Endothelial cell of umbilical vein (primary cell): ENCODE results near the gene SLFN13. TPM values are rescaled to one million over a fixed set of nuclear protein-coding genes. Genes with fewer than 3 reads are reported as not detected.

ENCODE experiments used
- BruUV-seq: library from RNA; stranded (reverse); fragments of 400-500 nt; replicated peaks from 2 replicates; lab custom pipeline; 2021; lab: Mats Ljungman, UMichigan
- CTCF ChIA-PET: fragments of 300-600, 350-600 bp; sonication (Branson Sonifier 250); formaldehyde crosslinking; loops from one replicate; lab custom pipeline; 2021; ENCODE audit warnings: antibody characterized with exemption, inconsistent platforms; lab: Charles Lee
- POLR2A ChIA-PET: fragments of 300-600, 350-600 bp; sonication (Branson Sonifier 250); formaldehyde crosslinking; loops from one replicate; lab custom pipeline; 2021; ENCODE audit warnings: antibody characterized with exemption, inconsistent platforms; lab: Charles Lee
- DNase-seq: peaks from one replicate; pipeline ENCODE4 v3.0.0-alpha.2; 2011; ENCODE audit warnings: low read depth, low spot score
- FAIRE-seq: peaks from 2 replicates; lab custom pipeline; 2011; peaks lifted over from hg19 to GRCh38; lab: Jason Lieb, UNC
- H2AFZ ChIP-seq: 2 replicates; pipeline ENCODE4 v1.6.0; 2012; ENCODE audit warnings: low read depth, low read length, control low read depth, inconsistent platforms
- H3K27ac ChIP-seq: 2 replicates; pipeline ENCODE4 v1.5.1; 2011; ENCODE audit warnings: low read depth, mild to moderate bottlenecking, control low read depth, low read length, moderate library complexity; ENCODE audit not compliant: insufficient read depth
- H3K27me3 ChIP-seq, 2 experiments: 2 replicates each; pipeline versions ENCODE4 v1.6.0 to v1.6.1; 2011; ENCODE audit warnings: low read length in 2 of 2, mixed read lengths in 1 of 2; ENCODE audit not compliant: control insufficient read depth in 2 of 2, insufficient read depth in 2 of 2
- H3K36me3 ChIP-seq, 2 experiments: 2 replicates in 1 of 2; 3 replicates in 1 of 2; pipeline ENCODE4 v1.5.1; 2011; ENCODE audit warnings: low read length in 2 of 2, mild to moderate bottlenecking in 1 of 2, moderate library complexity in 1 of 2; ENCODE audit not compliant: control insufficient read depth in 2 of 2, insufficient read depth in 2 of 2; ENCODE audit errors: extremely low read depth in 1 of 2
- H3K4me1 ChIP-seq: 3 replicates; pipeline ENCODE4 v1.5.1; 2011; ENCODE audit warnings: mild to moderate bottlenecking, low read length; ENCODE audit not compliant: control insufficient read depth, insufficient read depth; ENCODE audit errors: extremely low read depth
- H3K4me2 ChIP-seq: 2 replicates; pipeline ENCODE4 v1.6.1; 2011; ENCODE audit warnings: low read length, control low read depth, mixed read lengths; ENCODE audit not compliant: insufficient read depth
- H3K4me3 ChIP-seq, 3 experiments: fragments of 200-600 bp in 1 of 3; sonication (generic), shearing (Covaris generic) in 1 of 3; replicated peaks in 1 of 3; 2 replicates each; pipeline ENCODE4 v1.5.1; 2011 to 2016; ENCODE audit warnings: control low read depth in 3 of 3, low read length in 3 of 3, mild to moderate bottlenecking in 2 of 3, inconsistent platforms in 1 of 3, low read depth in 1 of 3, moderate library complexity in 1 of 3; ENCODE audit not compliant: insufficient read depth in 1 of 3
- H3K79me2 ChIP-seq: 2 replicates; pipeline ENCODE4 v1.6.0; 2012; ENCODE audit warnings: low read length, inconsistent platforms; ENCODE audit not compliant: control insufficient read depth, insufficient read depth
- H3K9ac ChIP-seq: replicated peaks from 2 replicates; pipeline ENCODE3; 2011; ENCODE audit warnings: low read length, control low read depth; ENCODE audit not compliant: insufficient read depth; ENCODE audit errors: extremely low read depth
- H3K9me1 ChIP-seq: replicated peaks from 3 replicates; pipeline ENCODE4 v1.6.0; 2011; ENCODE audit warnings: mild to moderate bottlenecking, low read length; ENCODE audit not compliant: control insufficient read depth, insufficient read depth; ENCODE audit errors: extremely low read depth
- H3K9me3 ChIP-seq: replicated peaks from 2 replicates; pipeline ENCODE4 v1.5.1; 2012; ENCODE audit warnings: low read length, inconsistent platforms; ENCODE audit not compliant: control insufficient read depth, insufficient read depth
- H4K20me1 ChIP-seq: replicated peaks from 2 replicates; pipeline ENCODE3; 2011; ENCODE audit warnings: mild to moderate bottlenecking, low read length; ENCODE audit not compliant: control insufficient read depth, insufficient read depth; ENCODE audit errors: extremely low read depth
- CTCF ChIP-seq, 2 donors: IDR thresholded peaks; 1 replicate in 1 of 2; 2 replicates in 1 of 2; pipeline ENCODE4 v1.5.1; 2011; ENCODE audit warnings: low read length in 2 of 2, mild to moderate bottlenecking in 2 of 2, moderate library complexity in 2 of 2, control low read depth in 1 of 2, inconsistent platforms in 1 of 2, low read depth in 1 of 2; ENCODE audit not compliant: insufficient read depth in 1 of 2; ENCODE audit errors: extremely low read depth in 1 of 2
- EZH2 ChIP-seq: IDR thresholded peaks from 2 replicates; pipeline ENCODE4 v1.6.1; 2012; ENCODE audit warnings: borderline replicate concordance, low read depth, mild to moderate bottlenecking, moderate library complexity, low read length, inconsistent platforms; ENCODE audit not compliant: severe bottlenecking
- FOS ChIP-seq: IDR thresholded peaks from 2 replicates; pipeline ENCODE4 v1.6.1; 2011; ENCODE audit warnings: mild to moderate bottlenecking, low read length, moderate library complexity, borderline replicate concordance; ENCODE audit not compliant: insufficient read depth
- GATA2 ChIP-seq: IDR thresholded peaks from 2 replicates; pipeline ENCODE4 v1.7.0; 2011; ENCODE audit warnings: low read depth, mild to moderate bottlenecking, moderate library complexity, mixed read lengths, low read length; ENCODE audit not compliant: insufficient read length, insufficient read depth
- JUN ChIP-seq: IDR thresholded peaks from 2 replicates; pipeline ENCODE4 v1.6.1; 2011; ENCODE audit warnings: borderline replicate concordance, low read depth; ENCODE audit not compliant: insufficient read length, insufficient read depth
- MYC ChIP-seq: IDR thresholded peaks from one replicate; pipeline ENCODE4 v1.6.1; 2011; ENCODE audit warnings: mild to moderate bottlenecking, low read depth, low read length
- POLR2A ChIP-seq: IDR thresholded peaks from 2 replicates; pipeline ENCODE4 v1.6.1; 2012; ENCODE audit warnings: low read depth, mild to moderate bottlenecking, control low read depth, low read length
- POLR2AphosphoS5 ChIP-seq: IDR thresholded peaks from 2 replicates; pipeline ENCODE4 v1.6.1; 2012; ENCODE audit warnings: low read depth, mild to moderate bottlenecking, control low read depth, low read length, moderate library complexity; ENCODE audit not compliant: insufficient read depth
- dilution Hi-C: fragments of 300-500 bp; cut with MboI; formaldehyde crosslinking; loops from one replicate; pipeline ENCODE4 v1.15.0; 2019; ENCODE audit warnings: low sequenced_read_pairs; ENCODE audit not compliant: extremely low pct_ligation_motif_present
- intact Hi-C: fragments of 100-400 bp; cut with micrococcal nuclease; formaldehyde crosslinking; loops from one replicate; pipeline ENCODE4 v1.10.0; 2022
- polyA plus RNA-seq, 4 experiments: library from polyadenylated mRNA; depleted of rRNA in 3 of 4; stranded (reverse) in 3 of 4; unstranded in 1 of 4; fragments of >200 nt; gene quantifications; 2 replicates each; pipeline versions ENCODE4 v1.2.1 to v1.2.3, GENCODE V29; 2011 to 2012; ENCODE audit warnings: missing spikeins in 1 of 4
- total RNA-seq: library from RNA; stranded (reverse); gene quantifications from 2 replicates; pipeline ENCODE4 v1.2.3, GENCODE V29; 2021
- TF ChIP-seq, protein P1 (sequence below): IDR thresholded peaks from 2 replicates; pipeline ENCODE4 v1.6.1; 2011; ENCODE audit not compliant: insufficient read depth, insufficient read length

The SLFN13 gene
- total and polyA plus RNA-seq, 2 donors (not counting 3 experiments of a cell fraction or from before 2014, with no cell fraction given): 2.3 to 13.7 TPM

- FAIRE-seq: peak; percentile 96
- CTCF ChIA-PET: interaction anchor here (0.7 to 2.2 kb wide), 9 partner anchors 9 to 289 kb away, joined by 3 to 11 read pairs (median 3); partner anchors contain the start of genes SLFN11 and SLFN13
- H3K27me3 ChIP-seq: no peaks in the 10 kb centered on the region
- intact Hi-C loops: loop anchor here (1.0 to 10.0 kb wide), 12 partner anchors 15 to 1181 kb away; partner anchors contain the start of genes AP2B1, SLFN11, SLFN13 and TAF15
- peaks cover 39% of the 10 kb centered on the region for H3K79me2 ChIP-seq
- H3K4me1 ChIP-seq: peaks cover 23% of the 10 kb centered on the region
- H3K9me1 ChIP-seq: no peaks in the 10 kb centered on the region
- H3K36me3 ChIP-seq: peaks cover 0 to 3% of the 10 kb centered on the region in 2 experiments
- POLR2A ChIA-PET: interaction anchor here (1.0 to 2.3 kb wide), 2 partner anchors 60 to 176 kb away, joined by 3 to 12 read pairs; partner anchors contain the start of gene SLFN11
- peaks cover 3% of the 10 kb centered on the region for H4K20me1 ChIP-seq
- H3K4me3 ChIP-seq: peak overlapping the region; percentile 55 to 92 (median 61)
- peak overlapping the region; percentile 95 for H3K9ac ChIP-seq
- peak; percentile 96 for DNase-seq
- BruUV-seq: no TSS peak
- peak overlapping the region; percentile 79 for H3K4me2 ChIP-seq
- TF ChIP-seq MYC (peak; percentile 22), FOS (peak; percentile 94), CTCF (IDR thresholded peaks at IDR 0.05; ENCODE audit: extremely low read depth in 1 of 2, insufficient read depth in 1 of 2, low read depth in 1 of 2, low read length in 2 of 2) (peak; percentile 27 to 38), POLR2AphosphoS5 (peak; percentile 66), JUN (peak; percentile 99), EZH2 (no peak), GATA2 (no peak), POLR2A (peak; percentile 89)
- TF ChIP-seq, protein P1, sequence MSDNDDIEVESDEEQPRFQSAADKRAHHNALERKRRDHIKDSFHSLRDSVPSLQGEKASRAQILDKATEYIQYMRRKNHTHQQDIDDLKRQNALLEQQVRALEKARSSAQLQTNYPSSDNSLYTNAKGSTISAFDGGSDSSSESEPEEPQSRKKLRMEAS: no peak
- no peaks in the 10 kb centered on the region for H3K9me3 ChIP-seq
- peak overlapping the region; percentile 96 for H3K27ac ChIP-seq
- dilution Hi-C loops: no loop called here
- peak overlapping the region; percentile 37 for H2AFZ ChIP-seq
Measured at GRCh38 chr17:35433075-35433894, 15.3 kb downstream of the SLFN13 start.
